Right atrium auricular region (tissue), 2 donors: ENCODE data around the gene SPDYC. TPM values are rescaled to one million over a fixed set of nuclear protein-coding genes. Genes with fewer than 3 reads are reported as not detected.

Experiments used
- DNase-seq: peaks from one replicate; pipeline ENCODE4 v3.0.0-alpha.2; 2019; ENCODE audit warnings: low spot score
- H3K27ac ChIP-seq, 2 donors: fragments of 200-600 bp; sonication (generic); 1 replicate in 1 of 2; 2 replicates in 1 of 2; pipeline ENCODE4 v1.5.1; 2016 to 2019
- H3K27me3 ChIP-seq, 2 donors: fragments of 200-600 bp; sonication (generic); one replicate each; pipeline versions ENCODE4 v1.5.1 to v1.6.0; 2017 to 2019
- H3K36me3 ChIP-seq: fragments of 200-600 bp; sonication (generic); one replicate; pipeline ENCODE4 v1.5.1; 2016
- H3K4me1 ChIP-seq, 2 donors: fragments of 200-600 bp; sonication (generic); one replicate each; pipeline versions ENCODE4 v1.5.1 to v1.6.0; 2017 to 2019
- H3K4me3 ChIP-seq, 2 donors: fragments of 200-600 bp; sonication (generic); 1 replicate in 1 of 2; 2 replicates in 1 of 2; pipeline ENCODE4 v1.5.1; 2017 to 2019; ENCODE audit warnings: mild to moderate bottlenecking in 1 of 2, moderate library complexity in 1 of 2
- H3K9me3 ChIP-seq, 2 donors: fragments of 200-600 bp; sonication (generic); one replicate each; pipeline ENCODE4 v1.5.1; 2019
- total RNA-seq, 2 donors: library from RNA; depleted of rRNA; stranded (reverse); fragments of >200 nt; gene quantifications; one replicate each; pipeline ENCODE4 v1.1.0, GENCODE V29; 2016
- TF ChIP-seq, protein P1 (sequence below), 2 donors: fragments of 200-600 bp; sonication (generic); IDR thresholded peaks; one replicate each; pipeline ENCODE4 v1.5.1; 2019; ENCODE audit warnings: antibody characterized with exemption in 2 of 2

SPDYC gene
- total RNA-seq, 2 donors from 2014 or later: not detected

DNA sequence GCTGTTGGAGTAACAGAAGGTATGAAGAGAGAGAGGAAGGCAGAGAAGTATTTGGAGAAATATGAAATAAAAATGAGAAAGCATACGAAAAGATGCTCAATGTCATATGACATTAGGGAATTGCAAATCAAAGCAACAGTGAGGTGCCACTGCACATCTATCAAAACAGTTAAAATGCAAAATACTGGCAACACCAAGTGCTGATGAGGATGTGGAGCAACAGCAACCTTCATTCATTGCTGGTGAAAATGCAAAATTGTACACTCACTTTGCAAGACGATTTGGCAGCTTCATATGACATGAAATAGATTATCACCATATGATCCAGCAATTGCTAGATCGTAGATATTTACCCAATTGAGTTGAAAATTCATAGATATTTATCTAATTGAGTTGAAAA lies 9.4 kb upstream of the SPDYC start:
- H3K4me3 ChIP-seq: no peak overlapping the region
- TF ChIP-seq, protein P1, sequence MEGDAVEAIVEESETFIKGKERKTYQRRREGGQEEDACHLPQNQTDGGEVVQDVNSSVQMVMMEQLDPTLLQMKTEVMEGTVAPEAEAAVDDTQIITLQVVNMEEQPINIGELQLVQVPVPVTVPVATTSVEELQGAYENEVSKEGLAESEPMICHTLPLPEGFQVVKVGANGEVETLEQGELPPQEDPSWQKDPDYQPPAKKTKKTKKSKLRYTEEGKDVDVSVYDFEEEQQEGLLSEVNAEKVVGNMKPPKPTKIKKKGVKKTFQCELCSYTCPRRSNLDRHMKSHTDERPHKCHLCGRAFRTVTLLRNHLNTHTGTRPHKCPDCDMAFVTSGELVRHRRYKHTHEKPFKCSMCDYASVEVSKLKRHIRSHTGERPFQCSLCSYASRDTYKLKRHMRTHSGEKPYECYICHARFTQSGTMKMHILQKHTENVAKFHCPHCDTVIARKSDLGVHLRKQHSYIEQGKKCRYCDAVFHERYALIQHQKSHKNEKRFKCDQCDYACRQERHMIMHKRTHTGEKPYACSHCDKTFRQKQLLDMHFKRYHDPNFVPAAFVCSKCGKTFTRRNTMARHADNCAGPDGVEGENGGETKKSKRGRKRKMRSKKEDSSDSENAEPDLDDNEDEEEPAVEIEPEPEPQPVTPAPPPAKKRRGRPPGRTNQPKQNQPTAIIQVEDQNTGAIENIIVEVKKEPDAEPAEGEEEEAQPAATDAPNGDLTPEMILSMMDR (IDR thresholded peaks at IDR 0.05): no peak
- no peaks in the 10 kb centered on the region for H3K27me3 ChIP-seq

DNA sequence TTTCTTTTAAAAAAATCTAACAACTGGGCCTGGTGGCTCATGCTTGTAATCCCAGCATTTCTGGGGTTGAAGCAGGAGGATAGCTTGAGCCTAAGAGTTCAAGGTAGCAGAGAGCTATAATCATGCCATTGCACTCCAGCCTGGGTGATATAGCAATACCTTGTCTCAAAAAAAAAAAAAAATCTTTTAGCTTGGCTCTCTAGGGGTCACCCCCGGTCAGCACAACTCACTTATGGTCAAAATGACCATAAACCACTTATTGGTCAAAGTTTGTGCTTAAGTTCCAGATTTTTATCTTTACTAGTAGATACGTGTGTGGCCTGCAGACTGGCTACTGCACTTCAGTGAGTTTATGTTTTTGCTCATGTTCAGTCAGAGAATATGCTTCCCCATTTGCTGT lies 6.3 kb upstream of the SPDYC start:
- no peak for DNase-seq
- no peak overlapping the region for H3K27ac ChIP-seq
- TF ChIP-seq, protein P1 (IDR thresholded peaks at IDR 0.05): no peak

More for the DNA sequence above, 9.4 kb upstream of the SPDYC start:
- Histone ChIP-seq H3K9me3 (no peaks in the 10 kb centered on the region), H3K27ac (no peak overlapping the region), H3K4me1 (no peaks in the 10 kb centered on the region), H3K36me3 (no peaks in the 10 kb centered on the region)
- DNase-seq: no peak

GRCh38 chr11:65165410-65166317 lies 4.4 kb upstream of the SPDYC start:
- Histone ChIP-seq H3K9me3 (no peaks in the 10 kb centered on the region), H3K27ac (no peak overlapping the region), H3K36me3 (no peaks in the 10 kb centered on the region), H3K4me1 (no peaks in the 10 kb centered on the region), H3K4me3 (peak overlapping the region in 1 of 2 donors; percentile 25), H3K27me3 (no peaks in the 10 kb centered on the region)
- DNase-seq: no peak
- TF ChIP-seq, protein P1 (IDR thresholded peaks at IDR 0.05): no peak

More for the DNA sequence above, 6.3 kb upstream of the SPDYC start:
- H3K36me3 ChIP-seq: no peaks in the 10 kb centered on the region
- H3K4me1 ChIP-seq: no peaks in the 10 kb centered on the region
- H3K4me3 ChIP-seq: no peak overlapping the region
- H3K27me3 ChIP-seq: no peaks in the 10 kb centered on the region
- H3K9me3 ChIP-seq: no peaks in the 10 kb centered on the region

DNA sequence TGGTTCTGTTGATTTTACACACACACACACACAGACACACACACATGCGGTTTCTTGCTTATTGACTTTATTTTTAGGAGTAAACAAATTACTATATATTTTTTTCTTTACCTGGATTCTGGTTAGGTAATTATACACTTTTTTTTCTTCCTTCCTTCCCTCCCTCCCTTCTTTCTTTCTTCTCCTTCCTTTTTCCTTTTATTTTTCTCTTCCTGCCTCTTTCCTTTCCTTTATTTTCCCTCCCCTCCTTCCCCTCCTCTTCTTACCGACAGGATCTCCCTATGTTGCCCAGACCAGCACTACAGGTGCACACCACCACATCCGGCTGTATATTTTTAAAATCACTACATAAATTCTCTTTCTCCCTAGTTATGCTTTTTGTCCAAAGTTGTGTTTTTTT lies 3.1 kb upstream of the SPDYC start:
- TF ChIP-seq, protein P1 (IDR thresholded peaks at IDR 0.05): no peak

DNA sequence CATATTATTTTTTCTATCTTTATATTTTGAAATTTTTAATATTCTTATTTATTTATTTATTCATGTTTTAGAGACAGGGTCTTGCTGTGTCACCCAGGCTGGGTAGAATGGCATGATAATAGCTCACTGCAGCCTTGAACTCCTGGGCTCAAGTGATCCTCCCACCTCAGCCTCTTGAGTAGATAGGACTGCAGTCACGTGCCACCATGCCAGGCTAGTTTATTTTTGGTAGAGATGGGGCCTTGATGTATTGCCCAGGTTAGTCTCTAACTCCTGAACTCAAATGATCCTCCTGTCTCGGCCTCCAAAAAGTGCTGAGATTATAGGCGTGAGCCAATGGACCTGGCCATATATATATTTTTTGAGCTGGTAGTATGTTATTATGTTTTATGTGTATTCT lies 2.4 kb upstream of the SPDYC start:
- Histone ChIP-seq H3K9me3 (no peaks in the 10 kb centered on the region), H3K36me3 (no peaks in the 10 kb centered on the region), H3K4me1 (no peaks in the 10 kb centered on the region), H3K27me3 (no peaks in the 10 kb centered on the region), H3K4me3 (no peak overlapping the region), H3K27ac (no peak overlapping the region)
- TF ChIP-seq, protein P1 (IDR thresholded peaks at IDR 0.05): no peak
- DNase-seq: no peak

More for the DNA sequence above, 3.1 kb upstream of the SPDYC start:
- Histone ChIP-seq H3K4me1 (no peaks in the 10 kb centered on the region), H3K9me3 (no peaks in the 10 kb centered on the region), H3K27ac (no peak overlapping the region), H3K36me3 (no peaks in the 10 kb centered on the region), H3K4me3 (no peak overlapping the region), H3K27me3 (no peaks in the 10 kb centered on the region)
- no peak for DNase-seq
